Activated CD4-positive, alpha-beta memory T cell treated with anti-CD3 and anti-CD28 coated beads, Interleukin-2, amount 10 ng/mL, durations not matched to agents 7 days and 5 days (primary cell): ENCODE measurements around the gene FARP2. TPM values are rescaled to one million over a fixed set of nuclear protein-coding genes. Genes with fewer than 3 reads are reported as not detected.
"Not testable (repeated sequence)": the region's sequence is repeated elsewhere in the genome, so short reads cannot be mapped to it uniquely, and the experiment has no call there.

Source experiments
- CTCF ChIA-PET: fragments of 350-600 bp; sonication (Branson Sonifier 250); formaldehyde crosslinking; loops from one replicate; lab custom pipeline; 2021; ENCODE audit warnings: antibody characterized with exemption, inconsistent platforms; lab: Charles Lee
- POLR2A ChIA-PET: fragments of 350-600 bp; sonication (Branson Sonifier 250); formaldehyde crosslinking; loops from one replicate; lab custom pipeline; 2021; ENCODE audit warnings: antibody characterized with exemption; lab: Charles Lee
- DNase-seq: peaks from one replicate; pipeline ENCODE4 v3.0.0-alpha.2; 2020
- H3K27ac Mint-ChIP-seq: one replicate; pipeline ENCODE4 v1.8.0; 2021; ENCODE audit warnings: mild to moderate bottlenecking, mixed read lengths
- H3K27me3 Mint-ChIP-seq: one replicate; pipeline ENCODE4 v1.8.0; 2021; ENCODE audit warnings: mixed read lengths
- H3K36me3 Mint-ChIP-seq: one replicate; pipeline ENCODE4 v1.8.0; 2021; ENCODE audit warnings: low read depth, mixed read lengths
- H3K4me1 Mint-ChIP-seq: one replicate; pipeline ENCODE4 v1.8.0; 2021; ENCODE audit warnings: mixed read lengths
- H3K4me3 Mint-ChIP-seq: one replicate; pipeline ENCODE4 v1.8.0; 2021; ENCODE audit warnings: mild to moderate bottlenecking, mixed read lengths
- H3K9me3 Mint-ChIP-seq: one replicate; pipeline ENCODE4 v1.8.0; 2021; ENCODE audit warnings: mixed read lengths
- total RNA-seq, 2 experiments: library from RNA; stranded (reverse); gene quantifications; one replicate each; pipeline ENCODE4 v1.2.3, GENCODE V29; 2021

FARP2 gene
- total RNA-seq, 2 experiments from 2014 or later = 14.1 to 15.0 TPM

DNA sequence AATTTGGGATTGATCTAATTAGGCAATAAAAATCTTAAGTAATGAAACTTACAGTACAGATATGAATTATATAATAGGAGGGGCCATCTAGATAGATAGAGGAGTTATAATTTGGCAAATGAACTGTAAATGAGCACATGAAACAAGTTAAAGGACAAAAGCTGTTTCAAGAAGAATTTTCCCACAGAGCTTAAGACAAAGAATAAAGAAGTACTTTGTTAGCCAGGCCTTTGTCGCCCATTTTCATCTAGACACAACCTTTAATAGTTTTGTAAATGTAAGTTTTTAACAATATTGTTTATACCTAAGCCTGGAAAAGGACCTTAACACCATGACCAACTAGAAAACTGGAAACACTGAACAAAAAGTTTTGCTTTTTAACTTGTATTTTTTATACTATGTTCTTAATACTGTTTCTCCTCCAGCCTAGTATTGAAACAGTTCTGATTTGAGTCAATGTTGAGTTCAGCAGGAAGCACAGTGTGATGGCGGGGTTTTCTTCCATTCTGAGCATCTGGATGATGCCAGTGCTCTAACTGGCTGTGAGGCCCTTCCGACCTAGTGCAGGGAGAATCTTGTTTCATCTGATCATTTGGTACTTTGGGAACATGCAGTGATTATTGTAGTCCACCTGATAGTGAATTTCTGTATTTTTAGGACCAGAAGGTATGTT is 37.6 kb downstream of the FARP2 start:
- no peaks in the 10 kb centered on the region for H3K9me3 Mint-ChIP-seq
- H3K27me3 Mint-ChIP-seq = no peaks in the 10 kb centered on the region
- no peak overlapping the region for H3K27ac Mint-ChIP-seq
- peaks cover 16% of the 10 kb centered on the region for H3K4me1 Mint-ChIP-seq
- peaks cover 5% of the 10 kb centered on the region for H3K36me3 Mint-ChIP-seq
- ChIA-PET POLR2A (no interaction called here), CTCF (interaction anchor here (0.7 to 0.9 kb wide), 2 partner anchors 16 to 117 kb away, joined by 3 to 4 read pairs; no protein-coding TSS in a partner anchor)
- no peak for DNase-seq
- no peak overlapping the region for H3K4me3 Mint-ChIP-seq

DNA sequence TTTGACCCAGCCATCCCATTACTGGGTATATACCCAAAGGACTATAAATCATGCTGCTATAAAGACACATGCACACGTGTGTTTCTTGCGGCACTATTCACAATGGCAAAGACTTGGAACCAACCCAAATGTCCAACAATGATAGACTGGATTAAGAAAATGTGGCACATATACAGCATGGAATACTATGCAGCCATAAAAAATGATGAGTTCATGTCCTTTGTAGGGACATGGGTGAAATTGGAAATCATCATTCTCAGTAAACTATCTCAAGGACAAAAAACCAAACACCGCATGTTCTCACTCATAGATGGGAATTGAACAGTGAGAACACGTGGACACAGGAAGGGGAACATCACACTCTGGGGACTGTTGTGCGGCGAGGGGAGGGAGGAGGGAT is 40.7 kb downstream of the FARP2 start:
- H3K9me3 Mint-ChIP-seq, H3K4me1 Mint-ChIP-seq, H3K27me3 Mint-ChIP-seq, H3K4me3 Mint-ChIP-seq, DNase-seq, POLR2A ChIA-PET, H3K36me3 Mint-ChIP-seq, CTCF ChIA-PET, H3K27ac Mint-ChIP-seq: not testable (repeated sequence)

DNA sequence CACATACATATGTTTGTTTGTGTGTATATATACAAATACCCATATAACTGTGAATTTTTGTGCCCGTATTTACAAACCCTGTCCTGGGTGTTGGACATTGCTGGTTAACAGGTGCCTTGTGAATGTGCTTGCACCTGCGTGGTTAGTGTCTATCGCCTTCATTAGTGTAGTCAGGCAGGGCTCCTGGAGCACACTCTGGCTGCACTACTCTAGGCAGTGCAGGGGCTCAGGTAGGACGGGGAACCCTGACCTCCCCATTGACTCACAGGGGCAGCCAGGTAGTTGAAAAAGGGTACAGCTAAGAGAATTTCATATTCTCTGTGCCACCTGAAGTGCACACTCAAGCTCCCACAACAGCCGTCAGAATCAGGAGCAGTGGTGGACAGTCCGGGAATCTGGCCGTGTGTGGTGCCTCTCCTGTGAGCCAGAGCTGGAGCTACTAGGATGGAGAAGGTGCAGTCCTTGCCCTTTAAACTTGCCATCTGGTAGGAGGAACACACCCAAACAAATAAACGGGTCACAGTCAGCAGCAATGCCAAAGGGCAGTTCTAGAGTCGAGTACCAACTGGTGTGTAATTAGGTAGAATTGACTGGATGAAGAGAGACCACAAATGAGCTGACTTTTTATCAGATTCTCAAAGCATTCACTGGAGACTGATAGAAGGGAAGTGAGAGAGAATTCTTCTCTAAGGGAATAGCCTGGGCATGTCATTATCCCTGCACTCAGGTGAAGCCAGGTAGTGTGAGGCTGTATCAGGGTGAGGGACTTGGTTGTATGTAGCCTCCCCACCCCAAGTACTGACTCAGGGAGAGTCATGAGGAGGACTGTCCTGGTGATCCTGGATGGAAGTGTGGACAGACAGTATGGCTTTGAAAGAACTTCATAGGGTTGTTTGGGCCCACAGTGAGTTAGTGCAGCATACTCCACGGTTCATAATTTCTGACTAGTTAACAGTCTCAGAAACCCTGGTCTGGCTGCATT is 44.1 kb downstream of the FARP2 start:
- POLR2A ChIA-PET = no interaction called here
- no peak for DNase-seq
- Mint-ChIP-seq H3K4me1 (peaks cover 1% of the 10 kb centered on the region), H3K36me3 (peaks cover 2% of the 10 kb centered on the region), H3K9me3 (no peaks in the 10 kb centered on the region), H3K27me3 (no peaks in the 10 kb centered on the region), H3K4me3 (no peak overlapping the region), H3K27ac (no peak overlapping the region)
- CTCF ChIA-PET = no interaction called here

DNA sequence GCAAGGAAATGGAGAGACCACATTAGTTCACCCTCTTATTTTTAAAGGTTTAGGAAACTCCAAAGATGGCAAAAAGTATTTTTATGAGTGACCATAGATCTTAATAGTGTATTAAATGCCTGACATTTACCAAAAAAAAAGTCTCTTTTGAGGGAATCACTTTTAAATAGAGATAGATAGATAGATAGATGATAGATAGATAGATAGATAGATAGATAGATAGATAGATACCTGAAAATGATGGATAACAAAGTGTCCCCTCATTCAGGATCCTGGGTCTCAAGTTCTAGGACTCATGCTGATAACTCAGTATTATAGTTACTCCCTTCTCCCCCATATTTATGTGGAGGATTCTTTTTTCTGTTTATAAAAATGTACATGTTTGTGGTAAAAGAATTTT is 52.8 kb downstream of the FARP2 start:
- H3K4me1 Mint-ChIP-seq = no peaks in the 10 kb centered on the region
- no peak overlapping the region for H3K27ac Mint-ChIP-seq
- no peak for DNase-seq
- no peak overlapping the region for H3K4me3 Mint-ChIP-seq
- H3K9me3 Mint-ChIP-seq = no peaks in the 10 kb centered on the region
- CTCF ChIA-PET = interaction anchor here (1.1 kb wide), 1 partner anchor 15 kb away, joined by 3 read pairs; no protein-coding TSS in a partner anchor
- peaks cover under 1% of the 10 kb centered on the region for H3K36me3 Mint-ChIP-seq
- POLR2A ChIA-PET = no interaction called here
- H3K27me3 Mint-ChIP-seq = no peaks in the 10 kb centered on the region

DNA sequence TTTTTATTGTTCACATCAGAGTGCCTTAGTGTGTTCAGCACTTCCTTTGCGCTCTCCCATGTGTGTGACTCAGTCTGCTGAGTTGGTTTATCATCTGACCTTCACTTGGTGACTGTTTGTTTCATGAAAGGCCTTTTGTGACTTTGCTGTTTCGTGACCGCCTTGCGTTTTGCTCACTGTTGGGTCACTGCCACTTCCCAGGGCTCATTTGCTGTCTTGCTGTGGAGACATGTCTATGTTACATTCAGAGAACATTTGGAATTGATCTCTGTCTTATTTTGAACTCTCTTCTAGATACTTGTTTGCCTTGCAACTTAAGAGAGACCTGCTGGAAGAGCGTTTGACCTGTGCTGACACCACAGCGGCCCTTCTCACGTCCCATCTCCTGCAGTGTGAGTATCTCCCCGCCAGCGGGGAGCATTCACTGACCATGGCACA is 54.7 kb downstream of the FARP2 start:
- peaks cover 9% of the 10 kb centered on the region for H3K36me3 Mint-ChIP-seq

DNA sequence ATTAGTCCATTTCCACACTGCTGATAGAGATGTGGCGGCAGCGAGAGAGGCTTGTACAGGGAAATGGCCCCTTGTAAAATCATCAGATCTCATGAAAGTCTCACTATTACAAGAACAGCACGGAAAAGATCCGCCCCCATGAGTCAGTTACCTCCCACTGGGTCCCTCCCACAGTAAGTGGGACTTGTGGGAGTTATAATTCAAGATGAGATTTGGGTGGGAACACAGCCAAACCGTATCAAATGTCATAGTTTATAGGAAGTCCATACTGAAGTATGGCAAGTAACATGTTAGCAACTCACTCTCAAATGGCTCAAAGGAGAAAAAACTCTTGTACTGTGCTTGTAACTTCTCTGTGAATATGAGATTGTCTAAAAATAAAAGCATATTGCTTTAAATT is 56.1 kb downstream of the FARP2 start:
- Mint-ChIP-seq H3K27me3 (no peaks in the 10 kb centered on the region), H3K4me1 (no peaks in the 10 kb centered on the region), H3K36me3 (peaks cover 9% of the 10 kb centered on the region), H3K4me3 (no peak overlapping the region), H3K9me3 (no peaks in the 10 kb centered on the region), H3K27ac (no peak overlapping the region)
- no peak for DNase-seq
- POLR2A ChIA-PET = no interaction called here
- CTCF ChIA-PET = no interaction called here

More for the DNA sequence above, 54.7 kb downstream of the FARP2 start:
- H3K27me3 Mint-ChIP-seq = no peaks in the 10 kb centered on the region
- no peak overlapping the region for H3K27ac Mint-ChIP-seq
- H3K4me3 Mint-ChIP-seq = no peak overlapping the region
- POLR2A ChIA-PET = no interaction called here
- no peaks in the 10 kb centered on the region for H3K9me3 Mint-ChIP-seq
- no peak for DNase-seq
- H3K4me1 Mint-ChIP-seq = no peaks in the 10 kb centered on the region
- CTCF ChIA-PET = no interaction called here

DNA sequence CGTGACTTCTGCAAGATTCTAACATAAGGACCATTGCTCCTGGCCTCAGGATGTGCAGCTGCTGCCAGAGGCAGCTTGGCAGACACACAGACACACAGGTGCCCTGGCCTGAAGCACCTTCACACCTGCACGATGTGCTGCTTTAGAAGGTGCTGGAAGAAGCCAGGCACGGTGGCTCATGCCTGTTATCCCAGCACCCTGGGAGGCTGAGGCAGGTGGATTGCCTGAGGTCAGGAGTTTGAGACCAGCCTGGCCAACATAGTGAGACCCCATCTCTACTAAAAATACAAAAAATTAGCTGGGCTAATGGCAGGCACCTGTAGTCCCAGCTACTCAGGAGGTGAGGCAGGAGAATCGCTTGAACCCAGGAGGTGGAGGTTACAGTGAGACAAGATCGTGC is 57.4 kb downstream of the FARP2 start:
- H3K4me3 Mint-ChIP-seq, DNase-seq, POLR2A ChIA-PET, H3K27me3 Mint-ChIP-seq, H3K9me3 Mint-ChIP-seq, H3K4me1 Mint-ChIP-seq, H3K36me3 Mint-ChIP-seq, H3K27ac Mint-ChIP-seq: not testable (repeated sequence)
- CTCF ChIA-PET = interaction anchor here (0.7 kb wide), 1 partner anchor 197 kb away, joined by 3 read pairs; no protein-coding TSS in a partner anchor

DNA sequence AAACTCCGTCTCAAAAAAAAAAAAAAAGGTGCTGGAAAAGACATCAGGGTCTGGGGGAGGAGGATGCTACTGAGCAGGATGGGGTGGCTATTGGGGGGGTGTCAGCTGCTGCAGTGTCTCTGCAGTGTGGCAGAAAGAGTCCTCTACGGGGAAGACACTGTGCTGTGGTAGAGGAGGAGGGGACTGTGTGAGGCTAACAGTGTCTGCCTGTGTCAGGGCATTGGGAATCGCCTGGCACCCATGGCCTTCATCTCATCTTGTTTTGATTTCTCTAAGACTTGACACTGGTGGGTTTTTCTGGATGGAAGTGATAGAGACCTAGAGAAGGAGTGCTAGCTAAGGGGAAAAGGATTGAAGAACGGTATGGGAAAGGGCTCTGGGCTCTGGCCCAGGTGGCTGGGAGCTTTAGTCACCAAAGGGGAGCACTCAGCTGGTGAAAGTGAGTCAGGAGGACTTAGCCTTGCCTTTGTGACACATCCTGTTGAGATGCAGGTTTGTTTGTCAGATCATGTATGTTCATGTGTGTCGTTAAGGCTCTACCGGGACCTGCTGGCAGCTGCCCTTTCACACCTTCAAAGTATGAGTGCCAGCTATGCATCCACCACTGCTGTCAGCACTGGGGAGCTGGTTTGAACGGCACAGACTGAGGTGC is 58.0 kb downstream of the FARP2 start:
- no peak overlapping the region for H3K27ac Mint-ChIP-seq
- DNase-seq = no peak
- peaks cover 9% of the 10 kb centered on the region for H3K36me3 Mint-ChIP-seq
- no peaks in the 10 kb centered on the region for H3K4me1 Mint-ChIP-seq
- ChIA-PET POLR2A (no interaction called here), CTCF (interaction anchor here (0.7 kb wide), 1 partner anchor 196 kb away, joined by 3 read pairs; no protein-coding TSS in a partner anchor)
- no peak overlapping the region for H3K4me3 Mint-ChIP-seq
- no peaks in the 10 kb centered on the region for H3K9me3 Mint-ChIP-seq
- H3K27me3 Mint-ChIP-seq = no peaks in the 10 kb centered on the region

DNA sequence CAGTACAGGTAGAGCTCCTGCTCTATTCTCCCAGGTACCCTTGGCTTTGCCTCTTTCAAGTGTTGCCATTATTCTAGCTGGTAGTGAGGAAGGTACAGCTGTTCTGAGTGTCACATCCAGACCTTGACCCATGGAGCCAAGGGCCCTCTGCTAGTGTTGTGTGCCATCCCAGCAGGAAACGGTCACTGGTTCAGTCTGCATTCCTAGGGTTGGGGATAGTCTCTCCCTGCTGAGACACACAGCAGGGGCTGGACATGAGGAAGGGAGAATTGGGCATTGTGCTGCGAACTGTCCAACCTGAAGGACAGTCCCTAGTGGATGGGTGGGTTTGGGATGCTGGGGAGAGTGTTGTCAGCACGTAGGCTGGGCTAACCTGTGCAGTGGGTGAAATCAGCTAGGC is 59.1 kb downstream of the FARP2 start:
- Mint-ChIP-seq H3K4me1 (no peaks in the 10 kb centered on the region), H3K27ac (no peak overlapping the region), H3K9me3 (no peaks in the 10 kb centered on the region), H3K36me3 (peaks cover 12% of the 10 kb centered on the region), H3K4me3 (no peak overlapping the region), H3K27me3 (no peaks in the 10 kb centered on the region)
- DNase-seq = no peak
- CTCF ChIA-PET = no interaction called here
- POLR2A ChIA-PET = interaction anchor here (0.6 kb wide), 1 partner anchor 29 kb away, joined by 3 read pairs; no protein-coding TSS in a partner anchor

DNA sequence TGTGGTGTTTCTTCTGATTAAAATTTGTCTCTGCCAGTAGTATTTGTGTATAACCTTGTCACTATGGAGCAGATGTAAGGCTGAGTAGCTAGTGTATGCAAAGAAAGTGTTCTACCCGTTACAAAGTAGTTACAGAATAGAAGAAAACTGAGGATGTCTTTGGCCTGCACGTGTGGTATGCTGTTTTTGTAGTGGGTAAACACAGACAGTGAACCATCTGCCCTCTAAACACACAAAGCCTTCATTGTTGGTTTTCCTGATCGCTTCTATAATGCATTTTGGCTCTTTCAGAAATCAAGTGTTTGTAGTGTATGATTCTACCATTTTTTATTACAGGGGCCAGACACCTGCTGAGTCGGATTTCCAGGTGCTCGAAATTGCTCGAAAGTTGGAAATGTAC is 61.5 kb downstream of the FARP2 start:
- POLR2A ChIA-PET = no interaction called here

DNA sequence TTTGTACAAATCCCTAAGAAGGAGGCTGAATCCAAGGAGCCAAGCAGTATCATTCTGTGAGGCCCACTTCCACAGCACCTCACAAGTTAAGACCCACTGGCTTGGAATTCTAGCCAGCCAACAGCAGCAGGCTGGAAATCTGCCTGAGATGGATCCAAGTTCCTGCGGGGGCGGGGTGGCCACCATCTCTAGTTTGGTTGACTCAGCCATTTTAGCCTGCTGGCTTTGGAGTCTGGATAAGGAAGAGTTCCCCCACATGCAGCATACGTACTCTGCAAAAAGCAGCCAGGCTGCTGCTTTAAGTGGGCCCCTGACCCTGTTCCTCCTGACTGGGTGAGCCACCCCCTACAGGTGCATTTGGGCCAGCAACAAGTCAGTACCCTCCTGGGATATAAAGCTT is 65.2 kb downstream of the FARP2 start:
- H3K36me3 Mint-ChIP-seq = peaks cover 34% of the 10 kb centered on the region
- no peak overlapping the region for H3K4me3 Mint-ChIP-seq
- peaks cover 3% of the 10 kb centered on the region for H3K4me1 Mint-ChIP-seq
- DNase-seq = no peak
- ChIA-PET CTCF (no interaction called here), POLR2A (no interaction called here)
- peaks cover 25% of the 10 kb centered on the region for H3K9me3 Mint-ChIP-seq
- no peak overlapping the region for H3K27ac Mint-ChIP-seq
- H3K27me3 Mint-ChIP-seq = peaks cover 5% of the 10 kb centered on the region

More for the DNA sequence above, 61.5 kb downstream of the FARP2 start:
- CTCF ChIA-PET = no interaction called here
- Mint-ChIP-seq H3K27ac (no peak overlapping the region), H3K4me3 (no peak overlapping the region), H3K36me3 (peaks cover 27% of the 10 kb centered on the region), H3K9me3 (peaks cover 4% of the 10 kb centered on the region), H3K4me1 (peaks cover 3% of the 10 kb centered on the region), H3K27me3 (no peaks in the 10 kb centered on the region)
- DNase-seq = no peak

DNA sequence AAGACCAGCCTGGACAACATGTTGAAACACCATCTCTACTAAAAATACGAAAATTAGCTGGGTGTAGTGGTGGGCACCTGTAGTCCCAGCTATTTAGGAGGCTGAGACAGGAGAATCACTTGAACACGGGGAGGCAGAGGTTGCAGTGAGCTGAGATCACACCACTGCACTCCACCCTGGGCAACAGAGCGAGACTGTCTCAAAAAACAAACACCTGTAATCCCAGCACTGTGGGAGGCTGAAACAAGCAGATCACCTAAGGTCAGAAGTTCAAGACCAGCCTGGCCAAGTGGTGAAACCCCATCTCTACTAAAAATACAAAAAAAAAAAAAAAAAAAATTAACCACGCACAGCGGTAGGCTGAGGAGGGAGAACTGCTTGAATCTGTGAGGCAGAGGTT is 65.9 kb downstream of the FARP2 start:
- CTCF ChIA-PET, H3K4me3 Mint-ChIP-seq, POLR2A ChIA-PET, H3K4me1 Mint-ChIP-seq, H3K27ac Mint-ChIP-seq, DNase-seq, H3K27me3 Mint-ChIP-seq: not testable (repeated sequence)
- Mint-ChIP-seq H3K9me3 (peaks cover 25% of the 10 kb centered on the region), H3K36me3 (peaks cover 34% of the 10 kb centered on the region)

DNA sequence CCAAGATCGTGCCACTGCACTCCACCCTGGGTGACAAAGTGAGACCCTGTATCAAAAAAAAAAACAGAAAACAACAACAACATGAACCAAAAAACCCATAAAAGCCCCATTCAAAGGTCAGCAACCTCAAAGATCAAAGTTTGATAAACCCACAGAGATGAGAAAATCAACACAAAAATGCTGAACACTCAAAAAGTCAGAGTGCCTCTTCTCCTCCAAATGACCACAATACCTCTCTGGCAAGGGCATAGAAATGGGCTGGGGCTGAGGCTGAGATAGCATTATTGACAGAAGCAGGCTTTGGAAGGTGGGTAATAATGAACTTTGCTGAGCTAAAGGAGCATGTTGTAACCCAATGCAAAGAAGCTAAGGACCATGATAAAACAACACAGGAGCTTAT is 66.3 kb downstream of the FARP2 start:
- H3K4me3 Mint-ChIP-seq = no peak overlapping the region
- peaks cover 34% of the 10 kb centered on the region for H3K36me3 Mint-ChIP-seq
- no peak overlapping the region for H3K27ac Mint-ChIP-seq
- peaks cover 3% of the 10 kb centered on the region for H3K4me1 Mint-ChIP-seq
- ChIA-PET POLR2A (no interaction called here), CTCF (no interaction called here)
- no peak for DNase-seq
- peaks cover 5% of the 10 kb centered on the region for H3K27me3 Mint-ChIP-seq
- peaks cover 25% of the 10 kb centered on the region for H3K9me3 Mint-ChIP-seq
